Left cardiac atrium (tissue), 4 donors: ENCODE data around the gene MCM8. TPM values are rescaled to one million over a fixed set of nuclear protein-coding genes. Genes with fewer than 3 reads are reported as not detected.

ENCODE experiments used
- ATAC-seq, 2 donors: fragments of 200-7000 bp; cut with Tn5 transposase; one replicate each; pipeline ENCODE4 v1.9.1; 2020; ENCODE audit warnings: mild to moderate bottlenecking in 2 of 2, moderate library complexity in 2 of 2
- DNase-seq: peaks from one replicate; pipeline ENCODE4 v3.0.0-alpha.2; 2020
- intact Hi-C, 2 donors: fragments of 100-400 bp; cut with DNase I; formaldehyde crosslinking; loops; one replicate each; pipeline versions ENCODE4 v1.14.1 to v1.15.1; 2022 to 2023
- total RNA-seq, 2 donors: library from RNA; stranded (reverse); fragmentation: NEBNext Ultra II Directional; extraction: Animal tissue kit (Norgen Biotek cat#: 25700); gene quantifications; one replicate each; pipeline ENCODE4 v1.2.1, GENCODE V29; 2021
- donor health status: DM: no; HTN: yes; CAD: no.
- donor health status: DM: no; HTN: yes; CAD: no; lungs with severe emphysema.
- donor health status: DM: yes; HTN: yes; CAD: no.
- donor health status: Dilated cardiomyopathy.

The MCM8 gene
- total RNA-seq, 2 donors from 2014 or later = 6.8 to 7.2 TPM

DNA sequence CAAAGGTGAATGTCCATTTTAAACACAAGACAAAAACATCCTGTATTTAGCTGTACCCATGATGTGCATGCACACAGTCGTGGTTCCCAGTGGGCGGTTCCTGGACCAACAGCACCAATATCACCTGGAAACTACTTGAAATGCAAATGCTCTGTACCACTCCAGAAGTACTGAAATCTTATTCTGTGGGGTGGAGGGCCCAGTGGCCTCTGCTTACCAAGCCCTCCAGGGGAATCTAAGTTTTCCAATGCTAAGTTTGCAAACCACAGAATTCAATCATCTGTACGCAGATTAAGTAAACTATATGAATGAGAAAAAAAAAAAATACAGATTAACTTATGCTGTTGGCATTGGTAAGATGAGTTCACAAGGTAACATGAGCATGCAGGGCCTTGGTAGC, 14.2 kb upstream of the MCM8 start:
- no peak for DNase-seq
- intact Hi-C loops = no loop called here
- ATAC-seq = no peak

DNA sequence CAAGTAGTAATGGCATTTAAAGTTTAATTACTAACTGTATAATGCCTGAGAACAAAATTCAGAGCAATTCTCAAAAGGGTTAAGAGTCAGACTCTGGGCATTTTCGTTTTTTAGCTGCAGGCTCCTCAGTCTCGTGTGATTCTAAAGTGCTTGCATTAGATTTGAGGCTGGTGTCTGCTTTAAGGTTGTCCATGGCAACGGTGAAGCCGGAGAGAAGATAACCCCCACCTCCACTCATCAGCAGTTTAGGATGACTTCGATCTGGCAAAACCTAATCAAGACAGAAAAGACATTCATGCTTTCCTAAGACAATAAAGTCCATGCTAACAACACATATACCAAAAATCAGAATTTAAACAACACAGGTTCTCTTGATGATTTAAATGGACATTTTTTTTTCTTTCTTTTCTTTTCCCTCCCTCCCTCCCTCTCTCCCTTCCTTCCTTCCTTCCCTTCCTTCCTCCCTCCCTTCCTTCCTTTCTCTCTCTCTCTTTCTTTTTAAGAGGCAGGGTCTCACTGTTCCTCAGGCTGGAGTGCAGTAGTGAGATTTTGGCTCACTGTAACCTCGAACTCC, 11.9 kb upstream of the MCM8 start:
- no peak for ATAC-seq
- DNase-seq = no peak
- intact Hi-C loops = no loop called here

DNA sequence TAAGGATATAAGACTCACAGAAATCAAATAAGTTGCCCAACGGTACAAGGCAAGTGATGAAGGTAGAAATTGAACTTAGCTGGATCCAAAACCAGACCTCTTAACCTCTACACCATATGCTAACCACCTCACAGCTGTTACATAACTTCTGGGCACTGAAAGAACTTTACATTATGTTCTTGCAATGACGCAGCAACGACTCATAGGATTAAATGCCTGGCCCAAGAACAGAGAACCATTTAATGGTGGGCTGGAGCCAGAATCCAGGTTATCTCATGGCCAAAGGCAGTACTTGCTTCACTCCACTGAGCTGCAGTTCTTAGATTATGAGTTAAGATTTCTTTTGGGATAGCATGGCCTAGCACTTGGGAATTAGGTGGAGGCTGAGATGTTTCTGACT, 4.5 kb upstream of the MCM8 start:
- DNase-seq (no peak), ATAC-seq (no peak)
- intact Hi-C loops = loop anchor here in 1 of 2 donors (10.0 kb wide), 1 partner anchor 381 kb away; no protein-coding TSS in a partner anchor

DNA sequence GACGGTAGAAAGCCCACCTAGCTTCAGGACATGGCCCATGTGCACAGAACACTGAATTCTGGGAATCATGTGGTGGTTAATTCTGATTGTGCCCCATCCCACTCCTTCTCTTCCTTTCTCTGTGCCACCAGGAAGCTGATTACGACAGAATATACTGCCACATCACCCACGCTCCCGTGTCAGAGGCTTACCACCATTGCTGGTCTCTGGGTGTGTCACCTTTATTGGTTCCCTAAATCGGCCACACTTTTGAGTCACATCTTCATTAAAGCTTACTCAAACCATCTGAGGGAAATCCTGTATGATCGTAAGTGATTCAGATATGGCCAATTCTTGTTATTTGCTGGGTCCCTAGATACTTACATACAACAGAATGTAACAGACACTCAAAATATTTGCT, 3.2 kb upstream of the MCM8 start:
- no peak for ATAC-seq
- intact Hi-C loops = loop anchor here in 1 of 2 donors (10.0 kb wide), 1 partner anchor 382 kb away; no protein-coding TSS in a partner anchor
- DNase-seq = no peak

DNA sequence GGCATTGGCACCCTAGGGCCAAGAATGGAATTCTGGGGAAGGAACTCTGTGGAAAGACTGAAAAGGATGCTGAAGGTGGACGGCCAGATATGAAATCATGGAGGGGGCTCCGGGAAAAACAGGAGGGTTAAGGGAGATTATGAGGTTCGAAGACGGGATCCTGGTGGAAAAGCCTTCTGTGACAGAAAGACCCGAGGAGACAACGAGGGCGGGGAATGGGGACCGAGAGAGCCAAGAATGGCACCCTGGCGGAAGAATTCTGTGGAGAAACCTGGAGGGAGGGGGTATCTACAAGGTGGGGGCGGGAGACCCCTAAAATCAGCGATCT, 545 bp upstream of the MCM8 start:
- intact Hi-C loops = loop anchor here in 1 of 2 donors (10.0 kb wide), 1 partner anchor 385 kb away; no protein-coding TSS in a partner anchor
- ATAC-seq (no peak), DNase-seq (no peak)

DNA sequence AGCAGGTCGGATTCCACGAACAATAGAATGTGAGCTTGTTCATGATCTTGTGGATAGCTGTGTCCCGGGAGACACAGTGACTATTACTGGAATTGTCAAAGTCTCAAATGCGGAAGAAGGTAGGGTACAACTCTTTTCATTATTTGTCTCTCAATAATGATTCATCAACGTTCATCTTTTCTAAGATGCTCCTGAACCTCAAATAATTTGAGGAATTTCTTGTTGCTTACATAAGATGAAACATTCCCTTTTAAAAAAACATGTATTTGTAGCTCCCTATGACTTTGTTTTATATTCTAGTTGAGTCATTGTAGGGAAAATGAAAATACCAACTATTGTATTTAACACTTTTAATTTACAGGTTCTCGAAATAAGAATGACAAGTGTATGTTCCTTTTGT, 17.0 kb downstream of the MCM8 start:
- DNase-seq (no peak), ATAC-seq (no peak)
- intact Hi-C loops = no loop called here

DNA sequence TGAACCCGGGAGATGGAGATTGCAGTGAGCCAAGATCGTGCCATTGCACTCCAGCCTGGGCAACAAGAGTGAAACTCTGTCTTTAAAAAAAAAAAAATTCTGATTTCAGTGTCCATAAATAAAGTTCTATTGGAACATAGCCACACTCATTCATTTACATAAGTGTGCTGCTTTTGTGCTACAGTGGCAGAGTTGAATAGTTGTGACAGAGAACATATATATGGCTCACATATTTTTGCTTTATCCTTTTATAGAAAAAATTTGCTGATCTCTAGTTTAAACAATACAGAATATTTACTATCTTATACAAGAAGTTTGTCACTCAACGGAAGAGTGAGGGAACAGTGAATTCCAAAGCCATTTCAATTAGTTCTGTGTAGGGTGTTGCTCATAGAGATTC, 18.0 kb downstream of the MCM8 start:
- no peak for DNase-seq
- ATAC-seq = no peak
- intact Hi-C loops = no loop called here

DNA sequence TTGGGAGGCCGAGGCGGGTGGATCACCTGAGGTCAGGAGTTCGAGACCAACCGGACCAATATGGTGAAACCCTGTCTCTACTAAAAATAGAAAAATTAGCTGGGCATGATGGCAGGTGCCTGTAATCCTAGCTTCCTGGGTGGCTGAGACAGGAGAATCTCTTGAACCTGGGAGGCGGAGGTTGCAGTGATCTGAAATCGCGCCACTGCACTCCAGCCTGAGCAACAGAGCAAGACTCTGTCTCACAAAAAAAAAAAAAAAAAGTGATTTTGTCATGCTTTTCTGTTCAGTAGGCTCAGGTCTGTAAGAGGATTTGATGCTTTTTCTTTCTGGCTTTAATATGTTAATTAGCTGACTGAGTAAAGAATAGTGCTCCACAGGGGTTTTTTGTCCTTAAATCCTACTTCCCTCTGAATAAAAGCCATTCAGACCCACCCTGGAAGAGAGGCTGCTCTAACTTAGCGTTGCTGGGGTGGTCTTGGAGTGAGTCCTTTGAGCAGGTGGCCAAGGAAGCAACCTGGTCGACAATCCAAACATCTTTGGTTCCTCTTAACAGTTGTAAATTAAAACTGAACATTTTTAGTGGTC, 19.0 kb downstream of the MCM8 start:
- intact Hi-C loops = no loop called here
- no peak for DNase-seq

DNA sequence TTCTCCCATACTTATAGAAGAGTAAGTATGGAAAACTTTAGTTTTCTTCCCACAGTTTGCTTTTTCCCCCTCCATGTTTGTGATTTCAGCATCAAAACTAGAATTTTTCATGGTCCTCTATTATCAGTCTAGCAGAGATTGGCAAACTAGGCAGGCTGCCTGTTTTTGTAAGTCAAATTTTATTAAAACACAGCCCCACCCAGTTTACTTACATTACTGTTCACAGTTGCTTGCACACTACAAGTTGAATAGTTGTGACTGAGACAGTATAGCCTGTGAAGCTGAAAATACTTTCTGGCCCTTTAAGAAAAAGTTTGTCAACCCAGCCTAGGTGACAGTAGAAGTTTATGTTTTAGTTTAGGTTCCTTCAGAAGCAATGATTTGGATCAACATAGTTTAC, 19.5 kb downstream of the MCM8 start:
- intact Hi-C loops = no loop called here
- ATAC-seq = no peak

More for the DNA sequence above, 19.0 kb downstream of the MCM8 start:
- no peak for ATAC-seq

DNA sequence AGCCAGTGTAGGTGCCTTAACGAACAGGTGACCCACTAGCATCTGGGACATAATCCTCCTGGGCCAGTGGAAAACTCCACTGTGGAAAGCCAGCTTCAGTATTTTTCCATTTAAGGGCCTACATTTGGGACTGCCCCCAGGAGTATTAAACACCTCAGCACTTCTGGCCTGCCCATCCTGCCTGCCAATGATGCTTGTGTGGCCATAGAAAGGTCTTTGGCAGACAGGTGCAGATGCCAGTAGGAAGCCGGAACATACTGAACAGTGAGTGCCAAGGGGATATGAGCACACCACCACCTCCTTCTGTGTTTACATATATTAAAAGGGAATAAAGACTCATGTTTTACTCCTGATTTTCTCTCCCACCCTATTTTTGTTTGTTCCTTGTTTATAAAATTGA, 19.9 kb downstream of the MCM8 start:
- intact Hi-C loops = no loop called here
- ATAC-seq = no peak
- DNase-seq = no peak

More for the DNA sequence above, 19.5 kb downstream of the MCM8 start:
- no peak for DNase-seq

DNA sequence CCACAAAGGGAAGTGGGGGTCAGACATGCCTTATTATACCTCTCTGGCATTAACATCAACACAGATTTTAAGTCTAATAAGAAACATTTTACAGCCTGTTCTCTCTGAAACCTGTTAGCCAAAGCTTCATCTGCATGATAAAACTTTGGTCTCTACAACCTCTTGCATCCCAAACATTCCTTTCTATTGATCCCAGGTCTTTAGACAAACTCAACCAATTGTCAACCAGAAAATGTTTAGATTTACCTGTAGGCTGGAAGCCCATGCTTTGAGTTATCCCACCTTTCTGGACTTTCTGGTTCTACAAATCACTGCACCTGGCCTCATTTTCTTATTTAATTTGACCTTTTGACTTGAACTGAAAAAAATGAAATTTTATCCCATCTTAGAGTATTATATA, 20.8 kb downstream of the MCM8 start:
- no peak for ATAC-seq
- no peak for DNase-seq
- intact Hi-C loops = no loop called here

DNA sequence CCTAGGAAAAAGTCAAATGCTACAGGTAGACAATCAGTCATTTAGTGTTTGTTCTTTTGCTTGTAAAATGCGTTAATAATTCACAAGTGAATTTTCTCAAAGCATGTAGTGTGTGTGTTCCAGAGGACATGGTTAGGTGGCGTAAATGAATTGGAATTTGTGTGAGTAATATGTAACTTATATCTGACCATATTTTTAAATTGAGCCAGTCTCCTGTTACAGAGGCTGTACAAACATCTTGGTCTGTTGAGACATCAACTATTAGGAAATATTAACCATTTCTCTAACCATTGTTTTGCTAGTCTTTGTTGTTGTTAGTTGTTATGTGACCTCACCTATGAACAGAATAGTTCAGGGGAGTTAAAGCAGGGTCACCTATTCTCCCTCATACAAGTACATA, 22.7 kb downstream of the MCM8 start:
- intact Hi-C loops = no loop called here
- DNase-seq (no peak), ATAC-seq (no peak)

DNA sequence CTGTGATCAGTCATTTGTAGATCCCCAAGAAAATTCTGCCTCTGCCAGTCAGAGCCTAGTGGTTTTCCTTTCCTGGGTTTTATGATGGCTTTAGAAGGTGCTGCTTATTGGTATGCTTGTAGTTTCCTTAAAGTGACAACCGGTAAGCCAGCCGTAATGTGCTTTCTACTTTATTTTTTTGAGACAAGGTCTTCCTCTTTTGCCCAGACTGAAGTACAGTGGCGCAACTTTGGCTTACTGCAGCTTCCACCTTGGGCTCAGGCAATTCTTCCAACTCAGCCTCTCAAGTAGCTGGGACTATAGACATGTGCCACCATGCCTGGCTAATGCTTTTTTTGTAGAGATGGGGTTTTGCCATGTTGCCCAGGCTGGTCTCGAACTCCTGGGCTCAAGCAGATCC, 23.5 kb downstream of the MCM8 start:
- intact Hi-C loops = no loop called here
- ATAC-seq = no peak
- DNase-seq = no peak

DNA sequence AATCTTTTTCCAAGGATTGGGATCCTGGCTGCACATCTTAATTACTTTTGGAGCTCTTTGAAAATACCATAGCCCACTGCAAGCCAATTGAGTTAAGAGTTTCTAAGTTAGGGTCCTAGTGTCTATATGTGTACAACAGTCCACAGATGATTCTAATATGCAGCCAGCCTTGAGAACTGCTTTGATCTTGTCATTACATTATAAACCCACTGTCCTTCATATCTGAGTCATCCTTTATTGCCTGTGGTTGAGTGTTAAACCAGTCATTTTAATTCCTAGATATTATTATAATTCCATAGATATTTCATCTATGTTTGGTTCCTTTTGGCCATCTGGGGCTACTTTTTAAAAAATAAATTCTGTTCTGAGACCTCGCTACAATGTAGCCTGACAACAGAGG, 24.1 kb downstream of the MCM8 start:
- ATAC-seq (no peak), DNase-seq (no peak)
- intact Hi-C loops = no loop called here

DNA sequence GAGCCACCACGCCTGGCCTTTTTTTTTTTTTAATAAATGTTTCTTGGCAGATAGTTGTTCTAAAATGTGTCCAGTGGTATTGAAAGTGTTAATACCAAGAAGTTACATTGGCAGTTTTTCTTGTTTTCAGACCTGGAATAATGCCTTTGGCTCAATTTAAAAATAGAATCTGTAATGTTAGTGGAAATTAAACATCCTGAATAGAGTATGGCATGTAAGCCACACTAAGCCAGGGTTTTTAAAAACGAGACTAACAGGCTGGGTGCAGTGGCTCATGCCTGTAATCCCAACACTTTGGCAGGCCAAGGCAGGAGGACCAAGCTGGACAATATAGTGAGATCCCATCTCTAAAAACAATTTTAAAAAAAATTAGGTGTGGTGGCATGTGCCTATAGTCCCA, 25.3 kb downstream of the MCM8 start:
- no peak for DNase-seq
- intact Hi-C loops = no loop called here
- no peak for ATAC-seq

DNA sequence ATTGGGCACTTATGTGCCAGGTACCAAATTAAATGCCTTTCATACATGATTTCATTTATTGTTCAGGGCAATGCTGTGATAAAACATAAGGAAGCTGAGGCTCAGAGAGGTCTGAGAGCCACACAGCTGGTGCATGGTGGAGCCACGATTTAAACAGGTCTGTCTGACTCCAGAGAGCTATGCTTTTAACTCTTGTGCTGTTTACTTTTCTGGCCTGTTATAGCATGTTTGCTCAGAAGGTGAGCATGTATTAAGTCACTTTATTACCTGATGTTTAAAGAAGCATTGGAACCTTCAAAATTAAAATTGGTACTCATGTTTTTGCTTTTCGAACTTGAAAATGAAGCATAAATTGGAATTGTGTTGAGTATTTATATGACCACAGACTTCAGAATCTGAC, 26.8 kb downstream of the MCM8 start:
- DNase-seq = no peak
- intact Hi-C loops = no loop called here
- ATAC-seq = no peak

DNA sequence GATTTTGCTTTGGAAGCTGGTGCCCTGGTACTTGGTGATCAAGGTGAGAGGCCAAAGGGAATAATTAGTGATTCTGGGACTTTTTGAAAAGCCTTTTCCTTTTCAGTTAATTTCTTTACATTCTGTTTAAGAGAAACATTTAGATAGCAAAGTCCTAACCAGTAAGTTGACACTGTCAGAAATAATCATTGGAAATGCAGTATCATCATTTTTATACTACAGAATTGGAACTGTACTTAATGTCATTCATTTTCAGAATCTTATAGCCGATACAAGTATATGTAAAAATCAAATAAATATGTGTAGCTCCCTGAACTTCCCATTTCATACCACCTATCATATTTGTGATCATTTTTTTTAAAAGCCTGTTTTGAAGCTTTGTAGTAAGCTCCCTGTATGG, 27.5 kb downstream of the MCM8 start:
- ATAC-seq (no peak), DNase-seq (no peak)
- intact Hi-C loops = no loop called here

DNA sequence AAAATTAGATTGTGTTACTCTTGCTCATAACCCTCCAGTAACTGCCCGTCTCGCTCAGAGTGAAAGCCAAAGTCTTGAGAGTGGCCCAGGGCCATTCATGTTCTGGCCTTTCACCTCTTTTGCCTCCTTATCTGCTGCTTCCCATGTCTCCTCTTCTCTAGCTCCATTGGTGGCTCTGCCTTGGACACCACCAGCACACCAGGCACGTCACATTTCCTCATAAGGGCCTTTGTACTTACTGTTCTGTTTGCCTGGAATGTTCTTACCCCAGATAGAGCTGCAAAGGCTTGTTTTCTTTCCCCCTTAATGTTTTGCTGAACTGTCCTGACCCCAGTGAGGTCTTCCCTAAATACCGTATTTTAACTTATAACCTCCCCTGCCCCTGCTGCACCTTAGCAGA, 29.3 kb downstream of the MCM8 start:
- ATAC-seq (no peak), DNase-seq (no peak)

DNA sequence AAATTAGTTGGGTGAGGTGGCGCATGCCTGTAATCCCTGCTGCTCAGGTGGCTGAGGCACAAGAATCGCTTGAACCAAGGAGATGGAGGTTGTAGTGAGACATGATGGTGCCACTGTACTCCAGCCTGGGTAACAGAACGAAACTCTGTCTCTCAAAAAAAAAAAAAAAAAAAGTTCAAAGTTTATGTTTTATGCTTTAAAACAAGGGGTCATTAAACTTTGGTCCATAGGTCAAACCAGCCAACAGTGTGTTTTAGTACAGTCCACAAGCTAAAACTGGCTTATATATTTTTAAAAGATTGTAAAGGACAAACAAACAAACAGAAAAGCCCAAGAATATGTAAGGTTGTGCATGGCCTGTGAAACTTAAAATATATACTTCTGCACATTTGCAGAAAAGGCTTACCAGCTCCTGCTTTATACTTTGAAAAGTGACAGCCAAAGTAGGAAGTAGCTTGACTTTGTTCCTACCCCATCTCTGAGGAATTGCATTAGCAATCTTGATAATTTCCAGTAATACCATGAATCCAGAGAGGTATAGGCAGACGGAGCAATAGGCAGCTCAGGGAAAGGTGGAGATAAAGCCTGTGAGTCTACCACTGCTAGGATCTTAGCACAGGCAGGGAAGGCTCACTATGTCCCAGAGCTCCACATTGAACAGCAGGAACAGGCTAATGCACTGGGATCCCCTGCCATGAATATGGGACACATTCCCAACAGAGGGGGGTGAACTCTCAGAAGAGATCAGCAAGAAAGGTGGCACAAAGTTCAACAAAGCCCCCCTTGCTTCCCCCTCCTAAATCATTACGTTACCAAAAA, 30.5 kb downstream of the MCM8 start:
- intact Hi-C loops = no loop called here
- ATAC-seq (no peak), DNase-seq (no peak)

More for the DNA sequence above, 29.3 kb downstream of the MCM8 start:
- intact Hi-C loops = no loop called here

DNA sequence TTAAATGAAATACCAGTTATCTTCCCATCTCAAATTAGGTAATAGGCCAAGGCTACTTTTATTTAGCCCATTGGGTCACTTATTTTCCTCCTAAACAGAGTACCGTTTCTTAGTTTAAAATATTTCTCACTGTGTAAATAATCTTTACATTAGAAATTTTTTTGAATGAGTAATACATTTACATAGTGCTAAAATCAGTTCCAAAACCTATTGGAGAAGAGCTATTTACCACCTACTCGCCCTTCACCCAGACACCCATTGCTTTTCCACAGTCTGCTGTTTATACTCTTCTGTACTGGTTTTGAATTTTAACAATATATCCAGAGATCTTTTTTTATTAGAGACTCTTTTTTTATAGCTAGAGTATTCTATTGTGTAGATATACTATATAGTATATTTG, 36.9 kb downstream of the MCM8 start:
- no peak for DNase-seq
- intact Hi-C loops = no loop called here
- no peak for ATAC-seq

DNA sequence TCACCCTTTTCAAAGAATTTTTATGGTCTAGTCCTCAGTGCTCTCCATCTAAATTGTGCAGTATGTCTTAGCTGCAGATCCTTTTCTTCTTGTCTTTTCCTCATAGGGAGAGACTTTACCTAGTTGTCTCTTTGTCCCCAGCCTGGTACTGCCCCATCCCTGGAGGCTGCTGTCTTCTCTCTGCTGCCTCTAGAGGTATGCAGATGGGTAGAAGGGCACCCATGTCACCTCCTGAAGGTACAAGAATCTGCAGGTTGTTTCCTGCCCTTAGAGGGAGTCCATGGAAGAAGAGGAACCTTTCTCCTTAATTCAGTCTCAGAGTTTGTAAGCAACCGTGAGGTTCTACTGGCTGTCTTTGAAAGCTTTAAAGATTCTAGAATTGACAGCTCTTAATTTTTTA, 39.1 kb downstream of the MCM8 start:
- ATAC-seq (no peak), DNase-seq (no peak)
- intact Hi-C loops = no loop called here
